Measurements from ENCODE around the gene AKR1C8.

Gene AKR1C8

GRCh38 chr10:5165738-5166137, 19.2 kb downstream of the AKR1C8 start:
- peak; percentile 8 to 31 for DNase-seq (ENCODE audit: low read depth in 2 of 2)
- no peak for TF ChIP-seq CTCF (IDR thresholded peaks at IDR 0.05; ENCODE audit: low read depth, low read length)
- no peak overlapping the region for H3K4me3 ChIP-seq (replicated peaks in 1 of 2; ENCODE audit: low read depth in 2 of 2, low read length in 2 of 2)

GRCh38 chr10:5163487-5163886, 21.5 kb downstream of the AKR1C8 start:
- TF ChIP-seq CTCF (IDR thresholded peaks at IDR 0.05; ENCODE audit: low read depth, low read length) = no peak
- H3K4me3 ChIP-seq (replicated peaks in 1 of 2; ENCODE audit: low read depth in 2 of 2, low read length in 2 of 2) = no peak overlapping the region
- no peak for DNase-seq (ENCODE audit: low read depth in 2 of 2)

GRCh38 chr10:5159126-5159525, 25.8 kb downstream of the AKR1C8 start:
- peak; percentile 1 to 50 for DNase-seq (ENCODE audit: low read depth in 2 of 2)
- H3K4me3 ChIP-seq (replicated peaks in 1 of 2; ENCODE audit: low read depth in 2 of 2, low read length in 2 of 2) = no peak overlapping the region
- no peak for TF ChIP-seq CTCF (IDR thresholded peaks at IDR 0.05; ENCODE audit: low read depth, low read length)

- no peak for DNase-seq (ENCODE audit: low read depth in 2 of 2)
Observed at GRCh38 chr10:5157501-5157900, 27.4 kb downstream of the AKR1C8 start.

GRCh38 chr10:5155951-5156350, 29.0 kb downstream of the AKR1C8 start:
- peak in 1 of 2 donors; percentile 5 for DNase-seq (ENCODE audit: low read depth in 2 of 2)
- TF ChIP-seq CTCF (IDR thresholded peaks at IDR 0.05; ENCODE audit: low read depth, low read length) = no peak
- H3K4me3 ChIP-seq (replicated peaks in 1 of 2; ENCODE audit: low read depth in 2 of 2, low read length in 2 of 2) = no peak overlapping the region

More at GRCh38 chr10:5157501-5157900, 27.4 kb downstream of the AKR1C8 start:
- TF ChIP-seq CTCF (IDR thresholded peaks at IDR 0.05; ENCODE audit: low read depth, low read length) = no peak
- H3K4me3 ChIP-seq (replicated peaks in 1 of 2; ENCODE audit: low read depth in 2 of 2, low read length in 2 of 2) = no peak overlapping the region

GRCh38 chr10:5151076-5151475, 33.9 kb downstream of the AKR1C8 start:
- DNase-seq (ENCODE audit: low read depth in 2 of 2) = no peak
- H3K4me3 ChIP-seq (replicated peaks in 1 of 2; ENCODE audit: low read depth in 2 of 2, low read length in 2 of 2) = no peak overlapping the region
- no peak for TF ChIP-seq CTCF (IDR thresholded peaks at IDR 0.05; ENCODE audit: low read depth, low read length)

- H3K4me3 ChIP-seq (replicated peaks in 1 of 2; ENCODE audit: low read depth in 2 of 2, low read length in 2 of 2) = no peak overlapping the region
- no peak for DNase-seq (ENCODE audit: low read depth in 2 of 2)
- TF ChIP-seq CTCF (IDR thresholded peaks at IDR 0.05; ENCODE audit: low read depth, low read length) = no peak
Observed at GRCh38 chr10:5148678-5149032, 36.3 kb downstream of the AKR1C8 start.
